Progenitor cell of endocrine pancreas (in vitro differentiated cells): ENCODE data around the gene PPP2R5C. TPM values are rescaled to one million over a fixed set of nuclear protein-coding genes. Genes with fewer than 3 reads are reported as not detected.

Source experiments
- DNase-seq: peaks from one replicate; pipeline ENCODE4 v3.0.0; 2021; ENCODE audit warnings: low spot score; ENCODE audit not compliant: unreplicated experiment
- H3K27ac Mint-ChIP-seq: 2 replicates; pipeline ENCODE4 v1.8.0; 2021; ENCODE audit warnings: mild to moderate bottlenecking, moderate library complexity, mixed read lengths
- H3K27me3 Mint-ChIP-seq: 2 replicates; pipeline ENCODE4 v1.8.0; 2021; ENCODE audit warnings: mixed read lengths
- H3K36me3 Mint-ChIP-seq: 2 replicates; pipeline ENCODE4 v1.8.0; 2022; ENCODE audit warnings: mixed read lengths; ENCODE audit not compliant: insufficient read depth
- H3K4me1 Mint-ChIP-seq: 2 replicates; pipeline ENCODE4 v1.8.0; 2021; ENCODE audit warnings: low read depth, mixed read lengths
- H3K4me3 Mint-ChIP-seq: 2 replicates; pipeline ENCODE4 v1.8.0; 2021; ENCODE audit warnings: low read depth, mild to moderate bottlenecking, moderate library complexity, mixed read lengths
- H3K9me3 Mint-ChIP-seq: 2 replicates; pipeline ENCODE4 v1.8.0; 2021; ENCODE audit warnings: low read depth, mixed read lengths
- total RNA-seq: library from RNA; stranded (reverse); gene quantifications from 2 replicates; pipeline ENCODE4 v1.2.1, GENCODE V29; 2021
- TF ChIP-seq, protein P1 (sequence below): fragments of 200-600 bp; sonication (generic); IDR thresholded peaks from one replicate; pipeline ENCODE4 v1.5.0; 2021; ENCODE audit warnings: antibody characterized with exemption, mild to moderate bottlenecking; ENCODE audit not compliant: unreplicated experiment

The PPP2R5C gene
- total RNA-seq, 1 donor from 2014 or later: 120 TPM

DNA sequence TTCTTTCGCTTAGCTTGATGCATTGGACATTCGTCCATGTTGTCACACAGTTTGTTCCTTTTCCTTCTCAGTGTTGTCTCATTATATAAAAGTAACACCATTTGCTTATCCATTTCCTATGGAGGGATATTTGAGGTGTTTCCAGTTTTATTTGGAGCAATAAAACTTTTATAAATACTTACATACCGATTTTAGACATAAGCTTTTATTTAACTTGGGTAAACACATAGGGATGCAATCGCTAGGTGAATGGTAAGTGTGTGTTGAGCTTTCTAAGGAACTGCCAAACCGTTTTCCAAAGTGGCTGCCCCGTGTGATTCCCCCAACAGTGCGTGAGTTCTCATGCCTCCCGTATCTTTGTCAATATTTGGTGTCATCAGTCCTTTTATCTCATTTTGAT lies 107.7 kb downstream of the PPP2R5C start:
- no peak for DNase-seq
- TF ChIP-seq, protein P1, sequence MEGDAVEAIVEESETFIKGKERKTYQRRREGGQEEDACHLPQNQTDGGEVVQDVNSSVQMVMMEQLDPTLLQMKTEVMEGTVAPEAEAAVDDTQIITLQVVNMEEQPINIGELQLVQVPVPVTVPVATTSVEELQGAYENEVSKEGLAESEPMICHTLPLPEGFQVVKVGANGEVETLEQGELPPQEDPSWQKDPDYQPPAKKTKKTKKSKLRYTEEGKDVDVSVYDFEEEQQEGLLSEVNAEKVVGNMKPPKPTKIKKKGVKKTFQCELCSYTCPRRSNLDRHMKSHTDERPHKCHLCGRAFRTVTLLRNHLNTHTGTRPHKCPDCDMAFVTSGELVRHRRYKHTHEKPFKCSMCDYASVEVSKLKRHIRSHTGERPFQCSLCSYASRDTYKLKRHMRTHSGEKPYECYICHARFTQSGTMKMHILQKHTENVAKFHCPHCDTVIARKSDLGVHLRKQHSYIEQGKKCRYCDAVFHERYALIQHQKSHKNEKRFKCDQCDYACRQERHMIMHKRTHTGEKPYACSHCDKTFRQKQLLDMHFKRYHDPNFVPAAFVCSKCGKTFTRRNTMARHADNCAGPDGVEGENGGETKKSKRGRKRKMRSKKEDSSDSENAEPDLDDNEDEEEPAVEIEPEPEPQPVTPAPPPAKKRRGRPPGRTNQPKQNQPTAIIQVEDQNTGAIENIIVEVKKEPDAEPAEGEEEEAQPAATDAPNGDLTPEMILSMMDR: no peak
- Mint-ChIP-seq H3K9me3 (no peaks in the 10 kb centered on the region), H3K4me1 (peaks cover 5% of the 10 kb centered on the region), H3K4me3 (no peak overlapping the region), H3K36me3 (peaks cover 11% of the 10 kb centered on the region), H3K27ac (peak overlapping the region; percentile 27), H3K27me3 (no peaks in the 10 kb centered on the region)

DNA sequence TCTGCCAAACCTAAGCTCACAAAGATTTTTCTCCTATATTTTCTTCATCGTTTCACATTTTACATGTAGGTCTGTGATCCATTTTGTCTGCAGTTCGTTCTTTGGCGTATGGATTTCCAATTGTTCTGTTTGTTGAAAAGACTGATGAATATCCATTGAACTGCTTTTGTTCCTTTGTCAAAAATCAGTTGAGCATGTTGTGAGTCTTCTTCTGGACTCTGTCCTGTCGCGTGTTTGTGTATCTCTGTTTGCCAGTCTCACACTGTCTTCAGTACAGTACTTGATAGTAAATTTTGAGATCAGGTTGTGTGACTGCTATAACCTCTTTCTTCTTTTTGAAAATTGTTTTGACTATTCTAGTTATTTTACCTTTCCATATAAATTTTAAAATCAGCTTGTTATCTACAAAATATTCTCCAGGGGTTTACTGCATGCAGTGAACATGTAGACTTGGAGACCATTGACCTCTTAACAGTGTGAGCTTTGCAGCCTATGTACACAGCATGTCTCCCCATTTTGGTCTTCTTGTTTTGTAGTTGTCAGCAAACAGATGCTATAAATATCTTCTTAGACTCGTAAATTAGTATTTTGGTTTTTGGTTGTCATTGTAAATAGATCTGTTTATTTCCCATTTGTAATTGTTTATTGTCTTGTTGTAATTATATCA lies 108.9 kb downstream of the PPP2R5C start:
- peaks cover 7% of the 10 kb centered on the region for H3K36me3 Mint-ChIP-seq
- no peaks in the 10 kb centered on the region for H3K9me3 Mint-ChIP-seq
- no peak for DNase-seq
- H3K4me3 Mint-ChIP-seq: no peak overlapping the region
- no peaks in the 10 kb centered on the region for H3K27me3 Mint-ChIP-seq
- TF ChIP-seq, protein P1: no peak
- peaks cover 5% of the 10 kb centered on the region for H3K4me1 Mint-ChIP-seq
- H3K27ac Mint-ChIP-seq: no peak overlapping the region

DNA sequence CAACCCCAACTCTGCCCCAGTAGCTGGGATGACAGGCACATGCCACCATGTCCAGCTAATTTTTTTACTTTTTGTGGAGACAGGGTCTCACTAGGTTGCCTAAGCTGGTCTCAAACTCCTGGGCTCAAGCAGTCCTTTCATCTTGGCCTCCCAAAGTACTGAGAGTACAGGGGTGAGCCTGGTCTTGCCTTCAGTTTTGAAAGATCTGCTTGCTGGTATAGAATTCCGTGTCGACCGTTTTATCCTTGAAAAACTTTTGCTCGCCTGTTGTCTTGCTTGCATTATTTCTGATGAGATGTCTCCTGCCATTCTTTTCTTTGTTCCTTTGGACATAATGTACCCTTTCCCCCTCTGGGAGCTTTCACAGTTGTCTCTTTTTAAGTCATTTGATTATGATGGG lies 110.8 kb downstream of the PPP2R5C start:
- no peak overlapping the region for H3K4me3 Mint-ChIP-seq
- H3K36me3 Mint-ChIP-seq: peaks cover 6% of the 10 kb centered on the region
- no peaks in the 10 kb centered on the region for H3K9me3 Mint-ChIP-seq

DNA sequence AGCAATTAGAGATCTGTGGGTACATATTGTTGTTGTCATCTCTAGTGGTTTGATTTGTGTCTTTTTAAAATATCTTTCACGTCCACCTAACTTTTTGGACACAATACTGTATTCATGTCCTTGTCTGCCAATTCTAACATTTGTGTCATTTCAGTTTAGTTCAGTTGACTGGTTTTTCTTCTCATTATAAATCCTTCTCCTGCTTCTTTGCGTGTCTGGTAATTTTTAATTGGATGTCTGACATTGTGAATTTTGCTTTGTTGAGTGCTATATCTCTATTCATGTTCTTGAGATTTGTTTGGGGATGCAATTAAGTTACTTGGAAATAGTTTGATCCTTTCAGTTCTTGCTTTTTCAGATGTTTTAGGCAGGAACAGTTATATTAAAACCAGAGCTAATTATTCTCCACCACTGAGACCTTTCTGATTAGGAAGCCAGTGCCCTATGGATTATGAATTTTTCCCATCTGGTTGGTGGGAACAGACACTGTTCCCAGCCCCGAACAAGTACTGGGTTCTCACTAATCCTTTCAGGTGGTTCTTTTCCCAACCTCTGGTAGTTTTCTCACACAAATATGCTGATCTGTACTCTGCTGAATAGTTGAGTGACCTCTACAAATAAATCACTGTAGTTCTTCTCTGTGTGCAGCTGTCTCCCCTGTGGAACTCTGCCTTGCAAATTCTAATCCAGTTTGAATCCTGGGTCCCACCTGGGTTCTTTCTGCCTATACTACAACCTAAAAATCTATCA lies 111.7 kb downstream of the PPP2R5C start:
- no peak overlapping the region for H3K27ac Mint-ChIP-seq
- peaks cover 4% of the 10 kb centered on the region for H3K36me3 Mint-ChIP-seq
- no peaks in the 10 kb centered on the region for H3K9me3 Mint-ChIP-seq
- H3K4me3 Mint-ChIP-seq: no peak overlapping the region
- no peaks in the 10 kb centered on the region for H3K27me3 Mint-ChIP-seq
- peaks cover 8% of the 10 kb centered on the region for H3K4me1 Mint-ChIP-seq
- no peak for DNase-seq
- TF ChIP-seq, protein P1: no peak

More for the DNA sequence above, 110.8 kb downstream of the PPP2R5C start:
- Mint-ChIP-seq H3K27ac (no peak overlapping the region), H3K4me1 (peaks cover 5% of the 10 kb centered on the region), H3K27me3 (no peaks in the 10 kb centered on the region)
- no peak for DNase-seq
- TF ChIP-seq, protein P1: no peak

DNA sequence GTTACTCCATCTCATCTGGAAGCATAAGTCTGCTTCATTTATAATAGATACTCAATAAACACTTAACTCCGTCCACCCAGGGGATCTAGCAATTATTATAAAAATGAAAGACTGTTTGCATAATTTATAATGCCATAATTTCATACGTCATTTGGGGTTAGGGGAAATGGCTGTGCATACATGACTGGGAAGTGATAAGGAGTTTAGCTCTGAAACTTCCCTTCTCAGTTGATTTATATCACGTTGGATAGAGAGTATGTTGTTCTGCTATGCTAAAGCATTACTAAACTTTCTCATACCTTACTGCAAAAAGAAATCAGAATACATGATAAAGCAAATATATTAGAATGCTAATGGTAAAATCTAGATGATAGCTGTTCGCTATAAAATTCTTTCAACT lies 112.5 kb downstream of the PPP2R5C start:
- H3K9me3 Mint-ChIP-seq: no peaks in the 10 kb centered on the region
- no peaks in the 10 kb centered on the region for H3K27me3 Mint-ChIP-seq
- peaks cover 8% of the 10 kb centered on the region for H3K4me1 Mint-ChIP-seq
- peaks cover 3% of the 10 kb centered on the region for H3K36me3 Mint-ChIP-seq
- no peak for DNase-seq
- H3K27ac Mint-ChIP-seq: no peak overlapping the region
- TF ChIP-seq, protein P1: no peak
- H3K4me3 Mint-ChIP-seq: no peak overlapping the region
